Lower leg skin (tissue), 3 donors: ENCODE results near the gene CD59.

Experiments
- CTCF ChIP-seq, 3 donors: fragments of 450-650 bp; IDR thresholded peaks; one replicate each; pipeline ENCODE4 v1.5.1; 2016; ENCODE audit warnings: antibody characterized with exemption in 3 of 3, mild to moderate bottlenecking in 3 of 3, moderate library complexity in 2 of 3
- POLR2A ChIP-seq, 2 donors: fragments of 450-650 bp; IDR thresholded peaks; one replicate each; pipeline ENCODE4 v1.6.1; 2016 to 2017; ENCODE audit warnings: antibody characterized with exemption in 2 of 2, mild to moderate bottlenecking in 1 of 2, moderate library complexity in 1 of 2

DNA sequence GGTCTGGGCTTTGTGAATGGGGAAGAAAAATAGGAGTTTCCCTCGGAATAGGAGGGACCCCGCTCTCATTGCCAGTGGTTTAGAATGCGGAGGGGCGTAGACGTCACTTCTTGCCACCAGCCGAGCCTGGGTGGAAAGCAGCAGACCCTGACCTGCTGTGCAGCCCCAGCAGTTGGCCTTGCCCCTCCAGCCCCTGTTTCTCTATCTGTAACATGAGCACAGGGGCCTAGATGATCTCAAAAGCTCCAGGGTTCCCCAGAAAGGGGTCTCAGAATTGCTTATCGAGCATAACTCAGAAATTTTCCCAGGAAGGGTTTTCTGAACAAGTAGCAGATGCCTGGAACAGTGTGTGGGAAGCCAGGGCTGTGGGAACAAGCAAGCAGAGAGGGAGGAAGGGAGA lies 79.5 kb downstream of the CD59 start:
- TF ChIP-seq CTCF (IDR thresholded peaks at IDR 0.05) (no peak), POLR2A (IDR thresholded peaks at IDR 0.05) (no peak)
